Stomach (tissue), 9 donors: ENCODE data around the gene C6orf15. TPM values are rescaled to one million over a fixed set of nuclear protein-coding genes. Genes with fewer than 3 reads are reported as not detected.
A peak's percentile ranks its signal among the peaks of the same experiment; 100 is the strongest.

Source experiments
- DNase-seq, 2 donors: peaks; one replicate each; pipeline versions ENCODE4 v3.0.0 to v3.0.0-alpha.2; 2013 to 2019
- H3K27ac ChIP-seq, 5 donors: fragments of 200-600 bp in 4 of 5; sonication (generic) in 4 of 5; one replicate each; pipeline ENCODE4 v1.5.1; 2013 to 2019; ENCODE audit warnings: mild to moderate bottlenecking in 1 of 5, moderate library complexity in 1 of 5
- H3K27me3 ChIP-seq, 3 donors: fragments of 200-600 bp; sonication (generic); one replicate each; pipeline ENCODE4 v1.5.1; 2017 to 2019; ENCODE audit warnings: mixed run types in 1 of 3
- H3K36me3 ChIP-seq, 4 donors: fragments of 200-600 bp; sonication (generic); 1 replicate in 3 of 4; 2 replicates in 1 of 4; pipeline ENCODE4 v1.5.1; 2016 to 2019
- H3K4me1 ChIP-seq, 4 donors: fragments of 200-600 bp; sonication (generic); one replicate each; pipeline ENCODE4 v1.5.1; 2016 to 2019
- H3K4me3 ChIP-seq, 4 donors: fragments of 200-600 bp; sonication (generic) in 3 of 4; one replicate each; pipeline ENCODE4 v1.5.1; 2016 to 2019; ENCODE audit warnings: mild to moderate bottlenecking in 1 of 4
- H3K9me3 ChIP-seq, 4 donors: fragments of 200-600 bp; sonication (generic); one replicate each; pipeline ENCODE4 v1.5.1; 2016 to 2019
- CTCF ChIP-seq, 7 experiments: fragments of 450-650 bp in 4 of 7; fragments of 200-600 bp in 3 of 7; sonication (generic) in 3 of 7; IDR thresholded peaks; one replicate each; pipeline ENCODE4 v1.5.1; 2016 to 2019; ENCODE audit warnings: antibody characterized with exemption in 7 of 7, control low read depth in 2 of 7, mild to moderate bottlenecking in 1 of 7
- EP300 ChIP-seq: sonication (generic); formaldehyde crosslinking; IDR thresholded peaks from one replicate; pipeline ENCODE4 v1.6.1; 2017; ENCODE audit warnings: antibody characterized with exemption
- POLR2A ChIP-seq, 4 donors: fragments of 450-650 bp; IDR thresholded peaks; one replicate each; pipeline ENCODE4 v1.6.1; 2016; ENCODE audit warnings: antibody characterized with exemption in 4 of 4, control low read depth in 2 of 4, mild to moderate bottlenecking in 1 of 4, moderate library complexity in 1 of 4
- POLR2AphosphoS5 ChIP-seq, 3 donors: sonication (generic); formaldehyde crosslinking; IDR thresholded peaks; one replicate each; pipeline ENCODE4 v1.6.1; 2016; ENCODE audit warnings: antibody characterized with exemption in 3 of 3
- WGBS, 5 donors: extraction: QIAGEN DNeasy Blood & Tissue Kit in 3 of 5; methylation state at CpG; one replicate each; pipeline versions ENCODE4 v1.1.5 to v1.1.7; 2013 to 2018; 5-methylcytosine and 5-hydroxymethylcytosine counted together
- intact Hi-C: fragments of 100-400 bp; cut with DNase I; formaldehyde crosslinking; loops from one replicate; pipeline ENCODE4 v1.15.1; 2023; ENCODE audit warnings: low total_unique reads
- polyA plus RNA-seq, 3 donors: library from polyadenylated mRNA; stranded (reverse); fragments of 200-250 nt; gene quantifications; one replicate each; pipeline ENCODE4 v1.2.3, GENCODE V29; 2013
- total RNA-seq, 5 donors: library from RNA; depleted of rRNA; stranded (reverse); fragments of >200 nt; gene quantifications; one replicate each; pipeline versions ENCODE4 v1.1.0 to v1.2.3, GENCODE V29; 2014 to 2016
- donor health status: healthy with polysubstance abuse.
- donor health status: Bipolar disorder and iron deficiency.
- donor health status: healthy.

C6orf15 gene
- total and polyA plus RNA-seq, 8 donors: not detected

- H3K4me3 ChIP-seq: no peak overlapping the region
- no peaks in the 10 kb centered on the region for H3K27me3 ChIP-seq
- H3K36me3 ChIP-seq: no peaks in the 10 kb centered on the region
- DNase-seq: no peak
- WGBS, 5 donors: 67 to 79% (median 72%) methylated on average over 5 of the region's 5 CpGs
- H3K27ac ChIP-seq: no peak overlapping the region
- peaks cover 6 to 22% (median 8%) of the 10 kb centered on the region in 4 donors for H3K4me1 ChIP-seq
- H3K9me3 ChIP-seq: no peaks in the 10 kb centered on the region
- intact Hi-C loops: no loop called here
- TF ChIP-seq POLR2A (IDR thresholded peaks at IDR 0.05): no peak
- no peak for TF ChIP-seq POLR2AphosphoS5 (IDR thresholded peaks at IDR 0.05)
- TF ChIP-seq CTCF (IDR thresholded peaks at IDR 0.05): no peak
- TF ChIP-seq EP300: no peak
Observed at GRCh38 chr6:31096656-31097055, 15.7 kb downstream of the C6orf15 start.

- Histone ChIP-seq H3K27ac (no peak overlapping the region), H3K27me3 (no peaks in the 10 kb centered on the region), H3K4me1 (peaks cover 6 to 22% (median 8%) of the 10 kb centered on the region in 4 donors), H3K36me3 (no peaks in the 10 kb centered on the region), H3K4me3 (no peak overlapping the region), H3K9me3 (no peaks in the 10 kb centered on the region)
- TF ChIP-seq CTCF (IDR thresholded peaks at IDR 0.05): no peak
- no peak for TF ChIP-seq EP300
- TF ChIP-seq POLR2AphosphoS5 (IDR thresholded peaks at IDR 0.05): no peak
- no peak for TF ChIP-seq POLR2A (IDR thresholded peaks at IDR 0.05)
- intact Hi-C loops: no loop called here
- WGBS, 5 donors: 82 to 92% (median 89%) methylated on average over 3 of the region's 3 CpGs
- no peak for DNase-seq
Observed at GRCh38 chr6:31096215-31096614, 16.2 kb downstream of the C6orf15 start.

- H3K4me1 ChIP-seq: peaks cover 6 to 22% (median 8%) of the 10 kb centered on the region in 4 donors
- H3K27ac ChIP-seq: peak overlapping the region in 2 of 5 donors; percentile 27 to 34
- peak in 1 of 2 donors; percentile 42 for DNase-seq
- H3K36me3 ChIP-seq: no peaks in the 10 kb centered on the region
- no peaks in the 10 kb centered on the region for H3K9me3 ChIP-seq
- no peaks in the 10 kb centered on the region for H3K27me3 ChIP-seq
- 27 to 54% (median 35%) methylated on average over 3 of the region's 3 CpGs for WGBS, 5 donors
- TF ChIP-seq EP300: no peak
- no peak for TF ChIP-seq CTCF (IDR thresholded peaks at IDR 0.05)
- no peak for TF ChIP-seq POLR2A (IDR thresholded peaks at IDR 0.05)
- TF ChIP-seq POLR2AphosphoS5 (IDR thresholded peaks at IDR 0.05): peak in 1 of 3 donors; percentile 14
- H3K4me3 ChIP-seq: no peak overlapping the region
- intact Hi-C loops: no loop called here
Observed at GRCh38 chr6:31094389-31094881, 17.9 kb downstream of the C6orf15 start.

- H3K27ac ChIP-seq: no peak overlapping the region
- H3K9me3 ChIP-seq: no peaks in the 10 kb centered on the region
- no peak overlapping the region for H3K4me3 ChIP-seq
- intact Hi-C loops: no loop called here
- H3K36me3 ChIP-seq: no peaks in the 10 kb centered on the region
- DNase-seq: peak in 1 of 2 donors; percentile 31
- H3K27me3 ChIP-seq: no peaks in the 10 kb centered on the region
- peaks cover 6 to 22% (median 8%) of the 10 kb centered on the region in 4 donors for H3K4me1 ChIP-seq
- WGBS, 5 donors: 69 to 77% (median 74%) methylated on average over 11 to 12 of the region's 12 CpGs
- TF ChIP-seq CTCF (IDR thresholded peaks at IDR 0.05) (no peak), POLR2A (IDR thresholded peaks at IDR 0.05) (no peak), EP300 (no peak)
Observed at GRCh38 chr6:31092769-31093505, 19.4 kb downstream of the C6orf15 start.
